PC-3 (cell line): ENCODE data around the gene XPC.

ENCODE experiments used
- EZH2 ChIP-seq: fragments of 300-600 bp; sonication (generic); IDR thresholded peaks from one replicate; pipeline ENCODE4 v1.6.1; 2017; ENCODE audit warnings: antibody characterized with exemption, mild to moderate bottlenecking, low read length; ENCODE audit not compliant: unreplicated experiment
- EZH2phosphoT487 ChIP-seq: fragments of 300-600 bp; sonication (generic); IDR thresholded peaks from 2 replicates; pipeline ENCODE4 v1.6.1; 2018; ENCODE audit warnings: mild to moderate bottlenecking, antibody characterized with exemption, low read length, borderline replicate concordance
- TF ChIP-seq, protein P1 (sequence below): fragments of 300-600 bp; sonication (generic); conservative IDR thresholded peaks from 2 replicates; pipeline ENCODE4 v1.5.1; 2017; ENCODE audit warnings: antibody characterized with exemption, low read depth, mild to moderate bottlenecking, low read length

- TF ChIP-seq, protein P1, sequence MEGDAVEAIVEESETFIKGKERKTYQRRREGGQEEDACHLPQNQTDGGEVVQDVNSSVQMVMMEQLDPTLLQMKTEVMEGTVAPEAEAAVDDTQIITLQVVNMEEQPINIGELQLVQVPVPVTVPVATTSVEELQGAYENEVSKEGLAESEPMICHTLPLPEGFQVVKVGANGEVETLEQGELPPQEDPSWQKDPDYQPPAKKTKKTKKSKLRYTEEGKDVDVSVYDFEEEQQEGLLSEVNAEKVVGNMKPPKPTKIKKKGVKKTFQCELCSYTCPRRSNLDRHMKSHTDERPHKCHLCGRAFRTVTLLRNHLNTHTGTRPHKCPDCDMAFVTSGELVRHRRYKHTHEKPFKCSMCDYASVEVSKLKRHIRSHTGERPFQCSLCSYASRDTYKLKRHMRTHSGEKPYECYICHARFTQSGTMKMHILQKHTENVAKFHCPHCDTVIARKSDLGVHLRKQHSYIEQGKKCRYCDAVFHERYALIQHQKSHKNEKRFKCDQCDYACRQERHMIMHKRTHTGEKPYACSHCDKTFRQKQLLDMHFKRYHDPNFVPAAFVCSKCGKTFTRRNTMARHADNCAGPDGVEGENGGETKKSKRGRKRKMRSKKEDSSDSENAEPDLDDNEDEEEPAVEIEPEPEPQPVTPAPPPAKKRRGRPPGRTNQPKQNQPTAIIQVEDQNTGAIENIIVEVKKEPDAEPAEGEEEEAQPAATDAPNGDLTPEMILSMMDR = no peak
- TF ChIP-seq EZH2 = no peak
- TF ChIP-seq EZH2phosphoT487 = no peak
Measured at GRCh38 chr3:14130230-14130629, 48.2 kb downstream of the XPC start.
